Germinal center (tissue), 1 donor: ENCODE results near the gene PHF5A.

Experiments
- DNase-seq: peaks from one replicate; pipeline ENCODE4 v3.0.0; 2012; ENCODE audit warnings: mixed read lengths, low spot score

PHF5A gene

GRCh38 chr22:41417622-41418390, 50.7 kb downstream of the PHF5A start:
- DNase-seq: no peak

GRCh38 chr22:41415554-41415953, 52.9 kb downstream of the PHF5A start:
- no peak for DNase-seq

DNA sequence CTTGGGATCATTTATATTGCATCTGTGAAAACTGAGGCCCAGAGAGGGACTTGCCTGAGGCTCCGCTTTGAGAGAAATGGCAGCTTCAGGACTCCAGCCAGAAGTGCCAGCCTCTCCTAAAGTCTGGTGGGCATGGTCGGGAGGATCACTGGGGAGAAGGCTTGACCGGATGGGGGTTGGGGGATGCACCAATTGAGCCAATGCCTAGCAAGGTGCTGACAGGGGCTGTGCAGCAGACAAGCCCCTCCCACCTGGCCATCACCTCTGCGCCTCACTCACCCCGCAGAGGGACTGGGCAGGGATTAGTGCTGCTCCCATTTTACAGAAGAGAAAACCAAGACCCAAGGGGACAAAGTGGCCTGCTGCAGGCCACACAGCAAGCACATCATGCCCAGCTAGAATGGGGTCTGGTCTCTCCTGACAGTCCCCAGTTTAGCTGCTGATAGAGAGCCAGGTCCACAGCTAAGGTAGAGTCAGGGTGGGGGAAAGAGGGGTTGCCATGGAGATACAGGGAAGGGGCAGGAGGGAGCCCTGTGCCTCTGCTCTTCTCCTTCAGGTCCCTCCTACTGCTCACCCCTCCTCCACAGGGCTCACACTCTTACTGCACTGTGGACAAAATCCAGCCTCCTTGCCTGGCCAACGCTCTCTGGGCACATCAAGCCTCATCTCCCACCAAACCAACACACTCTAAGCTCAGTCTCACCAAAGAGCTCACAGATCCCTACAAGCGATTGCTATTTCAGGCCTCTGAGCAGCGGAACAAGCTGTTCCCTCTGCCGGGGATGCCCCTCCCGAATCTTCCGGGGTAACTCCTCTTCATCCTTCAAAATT, 57.3 kb downstream of the PHF5A start:
- DNase-seq: no peak

DNA sequence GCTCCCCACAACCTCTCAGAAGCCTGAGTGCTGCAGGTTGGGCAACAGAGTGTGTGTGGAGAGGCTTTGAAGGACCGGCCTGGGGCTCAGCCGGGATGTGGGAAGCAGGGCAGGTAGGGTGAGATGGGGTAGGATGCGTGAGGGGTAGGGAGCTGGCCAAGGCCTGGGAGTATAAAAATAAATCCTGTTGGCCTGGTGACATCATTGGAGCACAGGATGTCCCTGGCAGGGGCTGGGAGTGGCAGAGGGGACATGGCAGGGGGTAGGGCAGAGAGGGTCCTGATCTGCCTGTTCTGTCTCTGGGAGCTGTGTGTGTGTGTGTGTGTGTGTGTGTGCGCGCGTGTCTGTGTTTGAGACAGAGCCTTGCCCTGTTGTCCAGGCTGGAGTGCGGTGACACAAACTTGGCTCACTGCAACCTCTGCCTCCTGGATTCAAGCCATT, 58.2 kb downstream of the PHF5A start:
- no peak for DNase-seq
